GM15510 (cell line): ENCODE measurements around the gene CTBP1.

Source experiments
- POLR2A ChIP-seq: IDR thresholded peaks from 3 replicates; pipeline ENCODE4 v1.6.1; 2011; ENCODE audit warnings: borderline replicate concordance; ENCODE audit not compliant: insufficient read length; ENCODE audit errors: extremely low read depth

The CTBP1 gene

GRCh38 chr4:1264942-1265341 is 16.0 kb upstream of the CTBP1 start:
- TF ChIP-seq POLR2A = no peak

GRCh38 chr4:1261107-1261928 is 12.4 kb upstream of the CTBP1 start:
- TF ChIP-seq POLR2A = no peak

- TF ChIP-seq POLR2A = no peak
Measured at GRCh38 chr4:1260418-1261106, 11.6 kb upstream of the CTBP1 start.

GRCh38 chr4:1259966-1260365 is 11.0 kb upstream of the CTBP1 start:
- TF ChIP-seq POLR2A = no peak

GRCh38 chr4:1258457-1258856 is 9.5 kb upstream of the CTBP1 start:
- no peak for TF ChIP-seq POLR2A

- no peak for TF ChIP-seq POLR2A
Measured at GRCh38 chr4:1255699-1256098, 6.8 kb upstream of the CTBP1 start.

- no peak for TF ChIP-seq POLR2A
Measured at GRCh38 chr4:1255151-1255550, 6.2 kb upstream of the CTBP1 start.

- TF ChIP-seq POLR2A = no peak
Measured at GRCh38 chr4:1253831-1254230, 4.9 kb upstream of the CTBP1 start.

- no peak for TF ChIP-seq POLR2A
Measured at GRCh38 chr4:1252928-1253492, 4.1 kb upstream of the CTBP1 start.

GRCh38 chr4:1251773-1252066 is 2.8 kb upstream of the CTBP1 start:
- no peak for TF ChIP-seq POLR2A

GRCh38 chr4:1250921-1251772 is 2.2 kb upstream of the CTBP1 start:
- TF ChIP-seq POLR2A = no peak

GRCh38 chr4:1250527-1250812 is 1.5 kb upstream of the CTBP1 start:
- TF ChIP-seq POLR2A = no peak

GRCh38 chr4:1249731-1250526 is 999 bp upstream of the CTBP1 start:
- TF ChIP-seq POLR2A = no peak

- peak; percentile 77 for TF ChIP-seq POLR2A
Measured at GRCh38 chr4:1249148-1249730, 309 bp upstream of the CTBP1 start.
